Measurements from ENCODE around the gene HOXA9. TPM values are rescaled to one million over a fixed set of nuclear protein-coding genes. Genes with fewer than 3 reads are reported as not detected.

HOXA9 gene
- total and polyA plus RNA-seq, 4 donors = 0.02 to 0.70 TPM; not detected in 2

- 20% methylated on average over 2 of the region's 2 CpGs for WGBS
- Histone ChIP-seq H3K4me3 (ENCODE audit: low read depth in 1 of 3, low read length in 3 of 3) (no peak overlapping the region), H3K9me3 (ENCODE audit: control insufficient read depth in 4 of 4, low read length in 3 of 4) (peaks cover 0 to 2% (median 0%) of the 10 kb centered on the region in 4 donors), H3K4me1 (ENCODE audit: control insufficient read depth in 4 of 4, insufficient read depth in 4 of 4, low read length in 3 of 4) (peaks cover 0 to 10% (median 1%) of the 10 kb centered on the region in 4 donors), H3K36me3 (ENCODE audit: control insufficient read depth in 4 of 4, insufficient read depth in 3 of 4, low read depth in 1 of 4, low read length in 3 of 4) (no peaks in the 10 kb centered on the region), H3K27me3 (ENCODE audit: control insufficient read depth in 4 of 4, insufficient read depth in 4 of 4, low read length in 3 of 4) (peaks cover 2 to 20% (median 12%) of the 10 kb centered on the region in 4 donors), H3K9ac (ENCODE audit: low read depth in 1 of 2, low read length in 2 of 2) (no peak overlapping the region), H3K27ac (ENCODE audit: low read depth in 1 of 2, low read length in 2 of 2) (no peak overlapping the region)
- no peak for DNase-seq (ENCODE audit: low spot score)
- TF ChIP-seq NR2F2 (IDR thresholded peaks at IDR 0.05) = no peak
- TF ChIP-seq, protein P1, sequence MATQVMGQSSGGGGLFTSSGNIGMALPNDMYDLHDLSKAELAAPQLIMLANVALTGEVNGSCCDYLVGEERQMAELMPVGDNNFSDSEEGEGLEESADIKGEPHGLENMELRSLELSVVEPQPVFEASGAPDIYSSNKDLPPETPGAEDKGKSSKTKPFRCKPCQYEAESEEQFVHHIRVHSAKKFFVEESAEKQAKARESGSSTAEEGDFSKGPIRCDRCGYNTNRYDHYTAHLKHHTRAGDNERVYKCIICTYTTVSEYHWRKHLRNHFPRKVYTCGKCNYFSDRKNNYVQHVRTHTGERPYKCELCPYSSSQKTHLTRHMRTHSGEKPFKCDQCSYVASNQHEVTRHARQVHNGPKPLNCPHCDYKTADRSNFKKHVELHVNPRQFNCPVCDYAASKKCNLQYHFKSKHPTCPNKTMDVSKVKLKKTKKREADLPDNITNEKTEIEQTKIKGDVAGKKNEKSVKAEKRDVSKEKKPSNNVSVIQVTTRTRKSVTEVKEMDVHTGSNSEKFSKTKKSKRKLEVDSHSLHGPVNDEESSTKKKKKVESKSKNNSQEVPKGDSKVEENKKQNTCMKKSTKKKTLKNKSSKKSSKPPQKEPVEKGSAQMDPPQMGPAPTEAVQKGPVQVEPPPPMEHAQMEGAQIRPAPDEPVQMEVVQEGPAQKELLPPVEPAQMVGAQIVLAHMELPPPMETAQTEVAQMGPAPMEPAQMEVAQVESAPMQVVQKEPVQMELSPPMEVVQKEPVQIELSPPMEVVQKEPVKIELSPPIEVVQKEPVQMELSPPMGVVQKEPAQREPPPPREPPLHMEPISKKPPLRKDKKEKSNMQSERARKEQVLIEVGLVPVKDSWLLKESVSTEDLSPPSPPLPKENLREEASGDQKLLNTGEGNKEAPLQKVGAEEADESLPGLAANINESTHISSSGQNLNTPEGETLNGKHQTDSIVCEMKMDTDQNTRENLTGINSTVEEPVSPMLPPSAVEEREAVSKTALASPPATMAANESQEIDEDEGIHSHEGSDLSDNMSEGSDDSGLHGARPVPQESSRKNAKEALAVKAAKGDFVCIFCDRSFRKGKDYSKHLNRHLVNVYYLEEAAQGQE (IDR thresholded peaks at IDR 0.05) = no peak
- TF ChIP-seq EGR1 (IDR thresholded peaks at IDR 0.05; ENCODE audit: low read depth in 2 of 2) = no peak
- TF ChIP-seq FOXA2 (IDR thresholded peaks at IDR 0.05) = no peak
- TF ChIP-seq RAD21 (IDR thresholded peaks at IDR 0.05) = no peak
- no peak for TF ChIP-seq RXRA (IDR thresholded peaks at IDR 0.05)
Measured at GRCh38 chr7:27134392-27134791, 30.9 kb downstream of the HOXA9 start.

GRCh38 chr7:27133409-27134231 is 31.7 kb downstream of the HOXA9 start:
- DNase-seq (ENCODE audit: low spot score) = no peak
- H3K36me3 ChIP-seq (ENCODE audit: control insufficient read depth in 4 of 4, insufficient read depth in 3 of 4, low read depth in 1 of 4, low read length in 3 of 4) = no peaks in the 10 kb centered on the region
- WGBS = 24% methylated on average over 18 of the region's 18 CpGs
- H3K9ac ChIP-seq (ENCODE audit: low read depth in 1 of 2, low read length in 2 of 2) = no peak overlapping the region
- no peak overlapping the region for H3K27ac ChIP-seq (ENCODE audit: low read depth in 1 of 2, low read length in 2 of 2)
- TF ChIP-seq FOXA1 (IDR thresholded peaks at IDR 0.05) = no peak
- TF ChIP-seq NR2F2 (IDR thresholded peaks at IDR 0.05) = no peak
- no peak for TF ChIP-seq HNF4A (conservative IDR thresholded peaks at IDR 0.05)
- TF ChIP-seq, protein P2, sequence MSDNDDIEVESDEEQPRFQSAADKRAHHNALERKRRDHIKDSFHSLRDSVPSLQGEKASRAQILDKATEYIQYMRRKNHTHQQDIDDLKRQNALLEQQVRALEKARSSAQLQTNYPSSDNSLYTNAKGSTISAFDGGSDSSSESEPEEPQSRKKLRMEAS (IDR thresholded peaks at IDR 0.05) = no peak
- TF ChIP-seq, protein P3, sequence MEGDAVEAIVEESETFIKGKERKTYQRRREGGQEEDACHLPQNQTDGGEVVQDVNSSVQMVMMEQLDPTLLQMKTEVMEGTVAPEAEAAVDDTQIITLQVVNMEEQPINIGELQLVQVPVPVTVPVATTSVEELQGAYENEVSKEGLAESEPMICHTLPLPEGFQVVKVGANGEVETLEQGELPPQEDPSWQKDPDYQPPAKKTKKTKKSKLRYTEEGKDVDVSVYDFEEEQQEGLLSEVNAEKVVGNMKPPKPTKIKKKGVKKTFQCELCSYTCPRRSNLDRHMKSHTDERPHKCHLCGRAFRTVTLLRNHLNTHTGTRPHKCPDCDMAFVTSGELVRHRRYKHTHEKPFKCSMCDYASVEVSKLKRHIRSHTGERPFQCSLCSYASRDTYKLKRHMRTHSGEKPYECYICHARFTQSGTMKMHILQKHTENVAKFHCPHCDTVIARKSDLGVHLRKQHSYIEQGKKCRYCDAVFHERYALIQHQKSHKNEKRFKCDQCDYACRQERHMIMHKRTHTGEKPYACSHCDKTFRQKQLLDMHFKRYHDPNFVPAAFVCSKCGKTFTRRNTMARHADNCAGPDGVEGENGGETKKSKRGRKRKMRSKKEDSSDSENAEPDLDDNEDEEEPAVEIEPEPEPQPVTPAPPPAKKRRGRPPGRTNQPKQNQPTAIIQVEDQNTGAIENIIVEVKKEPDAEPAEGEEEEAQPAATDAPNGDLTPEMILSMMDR (IDR thresholded peaks at IDR 0.05; ENCODE audit: low read depth, low read length, missing input control) = no peak
- TF ChIP-seq YY1 (IDR thresholded peaks at IDR 0.05) = no peak
- no peak for TF ChIP-seq HNF4G (IDR thresholded peaks at IDR 0.05)
- no peak for TF ChIP-seq FOXA2 (IDR thresholded peaks at IDR 0.05)
- TF ChIP-seq, protein P1 (IDR thresholded peaks at IDR 0.05) = no peak
- TF ChIP-seq, protein P4, sequence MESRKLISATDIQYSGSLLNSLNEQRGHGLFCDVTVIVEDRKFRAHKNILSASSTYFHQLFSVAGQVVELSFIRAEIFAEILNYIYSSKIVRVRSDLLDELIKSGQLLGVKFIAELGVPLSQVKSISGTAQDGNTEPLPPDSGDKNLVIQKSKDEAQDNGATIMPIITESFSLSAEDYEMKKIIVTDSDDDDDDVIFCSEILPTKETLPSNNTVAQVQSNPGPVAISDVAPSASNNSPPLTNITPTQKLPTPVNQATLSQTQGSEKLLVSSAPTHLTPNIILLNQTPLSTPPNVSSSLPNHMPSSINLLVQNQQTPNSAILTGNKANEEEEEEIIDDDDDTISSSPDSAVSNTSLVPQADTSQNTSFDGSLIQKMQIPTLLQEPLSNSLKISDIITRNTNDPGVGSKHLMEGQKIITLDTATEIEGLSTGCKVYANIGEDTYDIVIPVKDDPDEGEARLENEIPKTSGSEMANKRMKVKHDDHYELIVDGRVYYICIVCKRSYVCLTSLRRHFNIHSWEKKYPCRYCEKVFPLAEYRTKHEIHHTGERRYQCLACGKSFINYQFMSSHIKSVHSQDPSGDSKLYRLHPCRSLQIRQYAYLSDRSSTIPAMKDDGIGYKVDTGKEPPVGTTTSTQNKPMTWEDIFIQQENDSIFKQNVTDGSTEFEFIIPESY (IDR thresholded peaks at IDR 0.05) = no peak
- no peak overlapping the region for H3K4me3 ChIP-seq (ENCODE audit: low read depth in 1 of 3, low read length in 3 of 3)
- peaks cover 2 to 20% (median 12%) of the 10 kb centered on the region in 4 donors for H3K27me3 ChIP-seq (ENCODE audit: control insufficient read depth in 4 of 4, insufficient read depth in 4 of 4, low read length in 3 of 4)
- H3K9me3 ChIP-seq (ENCODE audit: control insufficient read depth in 4 of 4, low read length in 3 of 4) = peaks cover 0 to 2% (median 0%) of the 10 kb centered on the region in 4 donors
- H3K4me1 ChIP-seq (ENCODE audit: control insufficient read depth in 4 of 4, insufficient read depth in 4 of 4, low read length in 3 of 4) = peaks cover 0 to 9% (median 1%) of the 10 kb centered on the region in 4 donors
